ENCODE data around the gene CARD11.

- TF ChIP-seq EP300 (IDR thresholded peaks at IDR 0.05): no peak
- no peak for TF ChIP-seq POLR2A (IDR thresholded peaks at IDR 0.05)
Measured at GRCh38 chr7:2928613-2929311, 114.9 kb downstream of the CARD11 start.

Measured in ovary (tissue), 1 donor.